ENCODE data around the gene OR2L13. TPM values are rescaled to one million over a fixed set of nuclear protein-coding genes. Genes with fewer than 3 reads are reported as not detected.
A peak's percentile ranks its signal among the peaks of the same experiment; 100 is the strongest.

The OR2L13 gene
- polyA plus RNA-seq, 4 donors = 0.16 TPM; not detected in 3

GRCh38 chr1:248098529-248098928, 3.5 kb downstream of the OR2L13 start:
- FAIRE-seq (no peak), DNase-seq (no peak)
- Histone ChIP-seq H3K4me3 (ENCODE audit: low read depth in 1 of 3, low read length in 3 of 3) (no peak overlapping the region), H3K9me3 (ENCODE audit: control insufficient read depth in 2 of 2, insufficient read depth in 1 of 2, low read depth in 1 of 2, low read length in 1 of 2) (peaks cover 0 to 22% of the 10 kb centered on the region in 2 donors), H3K4me1 (ENCODE audit: control insufficient read depth in 3 of 3, insufficient read depth in 2 of 3, low read depth in 1 of 3, low read length in 2 of 3) (no peaks in the 10 kb centered on the region), H3K36me3 (ENCODE audit: control insufficient read depth in 3 of 3, insufficient read depth in 2 of 3, low read depth in 1 of 3, low read length in 3 of 3) (no peaks in the 10 kb centered on the region), H3K27me3 (ENCODE audit: control insufficient read depth in 3 of 3, insufficient read depth in 3 of 3, low read length in 3 of 3) (no peaks in the 10 kb centered on the region), H3K27ac (ENCODE audit: low read depth in 1 of 3, low read length in 2 of 3) (no peak overlapping the region)
- 79 to 88% (median 83%) methylated on average over 1 of the region's 1 CpG for WGBS, 3 donors

- DNase-seq (no peak), FAIRE-seq (peak; percentile 100)
- H3K4me3 ChIP-seq (ENCODE audit: low read depth in 1 of 3, low read length in 3 of 3) = no peak overlapping the region
- no peaks in the 10 kb centered on the region for H3K27me3 ChIP-seq (ENCODE audit: control insufficient read depth in 3 of 3, insufficient read depth in 3 of 3, low read length in 3 of 3)
- H3K9me3 ChIP-seq (ENCODE audit: control insufficient read depth in 2 of 2, insufficient read depth in 1 of 2, low read depth in 1 of 2, low read length in 1 of 2) = peaks cover 0 to 26% of the 10 kb centered on the region in 2 donors
- H3K36me3 ChIP-seq (ENCODE audit: control insufficient read depth in 3 of 3, insufficient read depth in 2 of 3, low read depth in 1 of 3, low read length in 3 of 3) = no peaks in the 10 kb centered on the region
- H3K4me1 ChIP-seq (ENCODE audit: control insufficient read depth in 3 of 3, insufficient read depth in 2 of 3, low read depth in 1 of 3, low read length in 2 of 3) = no peaks in the 10 kb centered on the region
- no peak overlapping the region for H3K27ac ChIP-seq (ENCODE audit: low read depth in 1 of 3, low read length in 2 of 3)
These were observed 7.9 kb downstream of the OR2L13 start for GRCh38 chr1:248102847-248103246.

- FAIRE-seq (no peak), DNase-seq (no peak)
- Histone ChIP-seq H3K4me1 (ENCODE audit: control insufficient read depth in 3 of 3, insufficient read depth in 2 of 3, low read depth in 1 of 3, low read length in 2 of 3) (no peaks in the 10 kb centered on the region), H3K27ac (ENCODE audit: low read depth in 1 of 3, low read length in 2 of 3) (no peak overlapping the region), H3K27me3 (ENCODE audit: control insufficient read depth in 3 of 3, insufficient read depth in 3 of 3, low read length in 3 of 3) (no peaks in the 10 kb centered on the region), H3K9me3 (ENCODE audit: control insufficient read depth in 2 of 2, insufficient read depth in 1 of 2, low read depth in 1 of 2, low read length in 1 of 2) (peaks cover 0 to 32% of the 10 kb centered on the region in 2 donors), H3K4me3 (ENCODE audit: low read depth in 1 of 3, low read length in 3 of 3) (no peak overlapping the region), H3K36me3 (ENCODE audit: control insufficient read depth in 3 of 3, insufficient read depth in 2 of 3, low read depth in 1 of 3, low read length in 3 of 3) (no peaks in the 10 kb centered on the region)
- WGBS, 3 donors = 65 to 82% (median 69%) methylated on average over 5 of the region's 5 CpGs
These were observed 16.2 kb downstream of the OR2L13 start for GRCh38 chr1:248111157-248111556.

- Histone ChIP-seq H3K4me1 (ENCODE audit: control insufficient read depth in 3 of 3, insufficient read depth in 2 of 3, low read depth in 1 of 3, low read length in 2 of 3) (no peaks in the 10 kb centered on the region), H3K27me3 (ENCODE audit: control insufficient read depth in 3 of 3, insufficient read depth in 3 of 3, low read length in 3 of 3) (no peaks in the 10 kb centered on the region), H3K4me3 (ENCODE audit: low read depth in 1 of 3, low read length in 3 of 3) (no peak overlapping the region), H3K36me3 (ENCODE audit: control insufficient read depth in 3 of 3, insufficient read depth in 2 of 3, low read depth in 1 of 3, low read length in 3 of 3) (no peaks in the 10 kb centered on the region), H3K27ac (ENCODE audit: low read depth in 1 of 3, low read length in 2 of 3) (no peak overlapping the region), H3K9me3 (ENCODE audit: control insufficient read depth in 2 of 2, insufficient read depth in 1 of 2, low read depth in 1 of 2, low read length in 1 of 2) (peaks cover 0 to 29% of the 10 kb centered on the region in 2 donors)
- WGBS, 3 donors = 82 to 87% (median 84%) methylated on average over 7 of the region's 7 CpGs
- no peak for FAIRE-seq
- DNase-seq = no peak
These were observed 19.9 kb downstream of the OR2L13 start for GRCh38 chr1:248114890-248115289.

- Histone ChIP-seq H3K9me3 (ENCODE audit: control insufficient read depth in 2 of 2, insufficient read depth in 1 of 2, low read depth in 1 of 2, low read length in 1 of 2) (peaks cover 2 to 24% of the 10 kb centered on the region in 2 donors), H3K4me3 (ENCODE audit: low read depth in 1 of 3, low read length in 3 of 3) (no peak overlapping the region), H3K27me3 (ENCODE audit: control insufficient read depth in 3 of 3, insufficient read depth in 3 of 3, low read length in 3 of 3) (no peaks in the 10 kb centered on the region), H3K36me3 (ENCODE audit: control insufficient read depth in 3 of 3, insufficient read depth in 2 of 3, low read depth in 1 of 3, low read length in 3 of 3) (no peaks in the 10 kb centered on the region), H3K27ac (ENCODE audit: low read depth in 1 of 3, low read length in 2 of 3) (no peak overlapping the region), H3K4me1 (ENCODE audit: control insufficient read depth in 3 of 3, insufficient read depth in 2 of 3, low read depth in 1 of 3, low read length in 2 of 3) (no peaks in the 10 kb centered on the region)
- 77 to 81% (median 79%) methylated on average over 5 of the region's 5 CpGs for WGBS, 3 donors
- FAIRE-seq (no peak), DNase-seq (no peak)
These were observed 32.7 kb downstream of the OR2L13 start for GRCh38 chr1:248127653-248128052.

- DNase-seq = no peak
- Histone ChIP-seq H3K4me1 (ENCODE audit: control insufficient read depth in 3 of 3, insufficient read depth in 2 of 3, low read depth in 1 of 3, low read length in 2 of 3) (no peaks in the 10 kb centered on the region), H3K27ac (ENCODE audit: low read depth in 1 of 3, low read length in 2 of 3) (no peak overlapping the region), H3K4me3 (ENCODE audit: low read depth in 1 of 3, low read length in 3 of 3) (no peak overlapping the region), H3K27me3 (ENCODE audit: control insufficient read depth in 3 of 3, insufficient read depth in 3 of 3, low read length in 3 of 3) (no peaks in the 10 kb centered on the region), H3K36me3 (ENCODE audit: control insufficient read depth in 3 of 3, insufficient read depth in 2 of 3, low read depth in 1 of 3, low read length in 3 of 3) (no peaks in the 10 kb centered on the region), H3K9me3 (ENCODE audit: control insufficient read depth in 2 of 2, insufficient read depth in 1 of 2, low read depth in 1 of 2, low read length in 1 of 2) (peaks cover 0 to 11% of the 10 kb centered on the region in 2 donors)
- no peak for FAIRE-seq
- WGBS, 3 donors = 73 to 79% (median 77%) methylated on average over 21 of the region's 21 CpGs
These were observed 41.8 kb downstream of the OR2L13 start for GRCh38 chr1:248136811-248137210.

GRCh38 chr1:248140846-248141245, 45.9 kb downstream of the OR2L13 start:
- FAIRE-seq = no peak

GRCh38 chr1:248143311-248143710, 48.3 kb downstream of the OR2L13 start:
- 18 to 44% (median 43%) methylated on average over 1 of the region's 1 CpG for WGBS, 3 donors
- FAIRE-seq (no peak), DNase-seq (no peak)
- Histone ChIP-seq H3K4me1 (ENCODE audit: control insufficient read depth in 3 of 3, insufficient read depth in 2 of 3, low read depth in 1 of 3, low read length in 2 of 3) (no peaks in the 10 kb centered on the region), H3K36me3 (ENCODE audit: control insufficient read depth in 3 of 3, insufficient read depth in 2 of 3, low read depth in 1 of 3, low read length in 3 of 3) (no peaks in the 10 kb centered on the region), H3K27ac (ENCODE audit: low read depth in 1 of 3, low read length in 2 of 3) (no peak overlapping the region), H3K4me3 (ENCODE audit: low read depth in 1 of 3, low read length in 3 of 3) (no peak overlapping the region), H3K27me3 (ENCODE audit: control insufficient read depth in 3 of 3, insufficient read depth in 3 of 3, low read length in 3 of 3) (no peaks in the 10 kb centered on the region), H3K9me3 (ENCODE audit: control insufficient read depth in 2 of 2, insufficient read depth in 1 of 2, low read depth in 1 of 2, low read length in 1 of 2) (peaks cover 0 to 1% of the 10 kb centered on the region in 2 donors)

More at GRCh38 chr1:248140846-248141245, 45.9 kb downstream of the OR2L13 start:
- 71 to 83% (median 79%) methylated on average over 1 of the region's 1 CpG for WGBS, 3 donors
- peaks cover 0 to 9% of the 10 kb centered on the region in 2 donors for H3K9me3 ChIP-seq (ENCODE audit: control insufficient read depth in 2 of 2, insufficient read depth in 1 of 2, low read depth in 1 of 2, low read length in 1 of 2)
- H3K27ac ChIP-seq (ENCODE audit: low read depth in 1 of 3, low read length in 2 of 3) = no peak overlapping the region
- H3K4me1 ChIP-seq (ENCODE audit: control insufficient read depth in 3 of 3, insufficient read depth in 2 of 3, low read depth in 1 of 3, low read length in 2 of 3) = no peaks in the 10 kb centered on the region
- DNase-seq = no peak
- H3K4me3 ChIP-seq (ENCODE audit: low read depth in 1 of 3, low read length in 3 of 3) = no peak overlapping the region
- H3K27me3 ChIP-seq (ENCODE audit: control insufficient read depth in 3 of 3, insufficient read depth in 3 of 3, low read length in 3 of 3) = no peaks in the 10 kb centered on the region
- H3K36me3 ChIP-seq (ENCODE audit: control insufficient read depth in 3 of 3, insufficient read depth in 2 of 3, low read depth in 1 of 3, low read length in 3 of 3) = no peaks in the 10 kb centered on the region

- Histone ChIP-seq H3K4me1 (ENCODE audit: control insufficient read depth in 3 of 3, insufficient read depth in 2 of 3, low read depth in 1 of 3, low read length in 2 of 3) (no peaks in the 10 kb centered on the region), H3K9me3 (ENCODE audit: control insufficient read depth in 2 of 2, insufficient read depth in 1 of 2, low read depth in 1 of 2, low read length in 1 of 2) (peaks cover 0 to under 1% of the 10 kb centered on the region in 2 donors), H3K36me3 (ENCODE audit: control insufficient read depth in 3 of 3, insufficient read depth in 2 of 3, low read depth in 1 of 3, low read length in 3 of 3) (no peaks in the 10 kb centered on the region), H3K27me3 (ENCODE audit: control insufficient read depth in 3 of 3, insufficient read depth in 3 of 3, low read length in 3 of 3) (no peaks in the 10 kb centered on the region), H3K27ac (ENCODE audit: low read depth in 1 of 3, low read length in 2 of 3) (no peak within 1 kb of the TSS), H3K4me3 (ENCODE audit: low read depth in 1 of 3, low read length in 3 of 3) (no peak within 1 kb of the TSS)
- no peak for DNase-seq
- FAIRE-seq = no peak
- WGBS, 3 donors = 85 to 87% (median 86%) methylated on average over 3 of the region's 3 CpGs
These were observed 49.7 kb downstream of the OR2L13 start, which contains the start of gene OR2M5 for GRCh38 chr1:248144513-248145198. TSS of gene OR2M5 (plus strand) at chr1:248145148. CDS start at chr1:248145148, 0 bp downstream.
